GM19025 (cell line): Measurements from ENCODE around the gene ICE1.
A peak's percentile ranks its signal among the peaks of the same experiment; 100 is the strongest.
"Not testable (repeated sequence)": the region's sequence is repeated elsewhere in the genome, so short reads cannot be mapped to it uniquely, and the experiment has no call there.

Source experiments
- ATAC-seq: cut with Tn5 transposase; IDR thresholded peaks from one replicate; pipeline ENCODE4 v1.9.1; 2021; ENCODE audit warnings: mild to moderate bottlenecking, low read depth, moderate library complexity; ENCODE audit not compliant: unreplicated experiment

Gene ICE1

GRCh38 chr5:5483880-5484598 lies 61.6 kb downstream of the ICE1 start:
- ATAC-seq, result no peak

GRCh38 chr5:5486122-5486521 lies 63.6 kb downstream of the ICE1 start:
- no peak for ATAC-seq

- no peak for ATAC-seq
Observed at GRCh38 chr5:5487585-5488360, 65.3 kb downstream of the ICE1 start.

GRCh38 chr5:5490774-5491347 lies 68.4 kb downstream of the ICE1 start:
- ATAC-seq, result no peak

- no peak for ATAC-seq
Observed at GRCh38 chr5:5492087-5492933, 69.8 kb downstream of the ICE1 start.

GRCh38 chr5:5492934-5493271 lies 70.4 kb downstream of the ICE1 start:
- not testable (repeated sequence) for ATAC-seq

GRCh38 chr5:5494489-5495402 lies 72.3 kb downstream of the ICE1 start:
- peak; percentile 68 for ATAC-seq

- ATAC-seq, result no peak
Observed at GRCh38 chr5:5497152-5497788, 74.8 kb downstream of the ICE1 start.

- ATAC-seq, result no peak
Observed at GRCh38 chr5:5499442-5499841, 77.0 kb downstream of the ICE1 start.

GRCh38 chr5:5504325-5504724 lies 81.8 kb downstream of the ICE1 start:
- ATAC-seq, result no peak

GRCh38 chr5:5505815-5506214 lies 83.3 kb downstream of the ICE1 start:
- ATAC-seq, result no peak

GRCh38 chr5:5508391-5508790 lies 85.9 kb downstream of the ICE1 start:
- no peak for ATAC-seq

GRCh38 chr5:5511904-5512416 lies 89.5 kb downstream of the ICE1 start:
- ATAC-seq, result no peak

GRCh38 chr5:5512543-5512942 lies 90.1 kb downstream of the ICE1 start:
- no peak for ATAC-seq

GRCh38 chr5:5520622-5521021 lies 98.1 kb downstream of the ICE1 start:
- ATAC-seq, result not testable (repeated sequence)

GRCh38 chr5:5521029-5521428 lies 98.6 kb downstream of the ICE1 start:
- ATAC-seq, result no peak

- no peak for ATAC-seq
Observed at GRCh38 chr5:5521478-5521877, 99.0 kb downstream of the ICE1 start.

GRCh38 chr5:5522336-5522735 lies 99.9 kb downstream of the ICE1 start:
- no peak for ATAC-seq

- peak; percentile 82 for ATAC-seq
Observed at GRCh38 chr5:5523066-5523505, 100.6 kb downstream of the ICE1 start.
